ENCODE data around the gene ENPP3. TPM values are rescaled to one million over a fixed set of nuclear protein-coding genes. Genes with fewer than 3 reads are reported as not detected.

Gene ENPP3
- polyA plus RNA-seq, 3 donors = not detected

DNA sequence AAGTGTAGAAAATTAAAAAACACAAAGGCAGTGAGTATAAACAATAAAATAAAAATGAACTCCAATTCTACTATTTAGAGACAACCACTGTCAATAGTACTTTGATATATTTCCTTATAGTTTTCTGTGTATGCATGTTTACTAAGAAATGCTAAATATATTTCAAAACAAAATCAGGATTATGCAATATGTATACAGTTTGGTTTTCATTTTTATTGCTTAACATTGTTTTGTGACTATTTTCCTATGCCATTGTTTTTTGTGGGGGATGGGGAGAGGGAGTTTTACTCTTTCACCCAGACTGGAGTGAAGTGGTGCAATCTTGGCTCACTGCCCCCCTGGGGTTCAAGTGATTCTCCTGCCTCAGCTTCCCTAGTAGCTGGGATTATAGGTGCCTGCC lies 44.5 kb downstream of the ENPP3 start:
- Histone ChIP-seq H3K4me1 (ENCODE audit: control insufficient read depth in 1 of 2, insufficient read depth in 2 of 2, low read length in 2 of 2) (no peaks in the 10 kb centered on the region), H2AFZ (ENCODE audit: insufficient read depth, low read depth, low read length, poor library complexity, severe bottlenecking) (no peak overlapping the region), H3K27ac (ENCODE audit: low read depth in 1 of 2, low read length in 2 of 2) (no peak overlapping the region), H3K9ac (ENCODE audit: insufficient read depth, low read length, poor library complexity, severe bottlenecking) (no peak overlapping the region), H3K4me3 (replicated peaks in 1 of 3; ENCODE audit: low read depth in 2 of 3, low read length in 3 of 3) (no peak overlapping the region), H3K9me3 (replicated peaks in 1 of 2; ENCODE audit: control insufficient read depth in 1 of 2, insufficient read depth in 1 of 2, low read length in 2 of 2) (no peaks in the 10 kb centered on the region), H3K4me2 (replicated peaks; ENCODE audit: extremely low read depth, low read length, poor library complexity, severe bottlenecking) (no peak overlapping the region), H3K27me3 (ENCODE audit: control insufficient read depth in 2 of 2, insufficient read depth in 2 of 2, low read length in 2 of 2) (no peaks in the 10 kb centered on the region), H4K20me1 (ENCODE audit: insufficient read depth, low read length) (no peaks in the 10 kb centered on the region), H3K79me2 (ENCODE audit: insufficient read depth, low read length) (no peaks in the 10 kb centered on the region), H3K36me3 (replicated peaks in 1 of 2; ENCODE audit: control insufficient read depth in 1 of 2, insufficient read depth in 2 of 2, low read length in 2 of 2) (no peaks in the 10 kb centered on the region)
- no peak overlapping the region for H3K27ac Mint-ChIP-seq
- TF ChIP-seq, protein P1, sequence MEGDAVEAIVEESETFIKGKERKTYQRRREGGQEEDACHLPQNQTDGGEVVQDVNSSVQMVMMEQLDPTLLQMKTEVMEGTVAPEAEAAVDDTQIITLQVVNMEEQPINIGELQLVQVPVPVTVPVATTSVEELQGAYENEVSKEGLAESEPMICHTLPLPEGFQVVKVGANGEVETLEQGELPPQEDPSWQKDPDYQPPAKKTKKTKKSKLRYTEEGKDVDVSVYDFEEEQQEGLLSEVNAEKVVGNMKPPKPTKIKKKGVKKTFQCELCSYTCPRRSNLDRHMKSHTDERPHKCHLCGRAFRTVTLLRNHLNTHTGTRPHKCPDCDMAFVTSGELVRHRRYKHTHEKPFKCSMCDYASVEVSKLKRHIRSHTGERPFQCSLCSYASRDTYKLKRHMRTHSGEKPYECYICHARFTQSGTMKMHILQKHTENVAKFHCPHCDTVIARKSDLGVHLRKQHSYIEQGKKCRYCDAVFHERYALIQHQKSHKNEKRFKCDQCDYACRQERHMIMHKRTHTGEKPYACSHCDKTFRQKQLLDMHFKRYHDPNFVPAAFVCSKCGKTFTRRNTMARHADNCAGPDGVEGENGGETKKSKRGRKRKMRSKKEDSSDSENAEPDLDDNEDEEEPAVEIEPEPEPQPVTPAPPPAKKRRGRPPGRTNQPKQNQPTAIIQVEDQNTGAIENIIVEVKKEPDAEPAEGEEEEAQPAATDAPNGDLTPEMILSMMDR (IDR thresholded peaks at IDR 0.05) = no peak
- no peaks in the 10 kb centered on the region for H3K36me3 Mint-ChIP-seq
- H3K4me3 Mint-ChIP-seq = no peak overlapping the region
- H3K9me3 Mint-ChIP-seq = peaks cover 0 to 8% (median 2%) of the 10 kb centered on the region in 7 donors
- intact Hi-C loops (cut with micrococcal nuclease) = no loop called here
- DNase-seq = no peak
- H3K4me1 Mint-ChIP-seq = no peaks in the 10 kb centered on the region
- H3K27me3 Mint-ChIP-seq (ENCODE audit: low read depth in 3 of 3) = peaks cover 0 to 8% (median 4%) of the 10 kb centered on the region in 3 donors

DNA sequence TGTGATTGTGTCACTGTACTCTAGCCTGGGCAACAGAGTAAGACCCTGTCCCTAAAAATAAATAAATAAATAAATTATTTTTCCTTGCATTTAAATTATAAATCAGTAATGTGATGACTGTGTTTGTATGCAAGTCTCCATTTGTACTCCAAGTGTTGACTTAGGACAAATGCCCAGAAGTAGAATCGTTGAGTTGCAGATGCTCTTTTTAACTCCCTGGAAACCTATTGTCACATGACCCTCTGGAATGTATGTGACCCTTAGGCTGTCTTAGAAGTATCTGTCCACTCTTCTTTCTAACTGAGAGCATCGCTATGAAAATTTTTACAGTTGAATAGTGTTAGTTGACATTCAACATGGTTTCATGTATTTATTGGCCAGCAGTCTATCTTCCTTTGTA lies 45.3 kb downstream of the ENPP3 start:
- Histone ChIP-seq H3K27me3 (ENCODE audit: control insufficient read depth in 2 of 2, insufficient read depth in 2 of 2, low read length in 2 of 2) (no peaks in the 10 kb centered on the region), H3K9ac (ENCODE audit: insufficient read depth, low read length, poor library complexity, severe bottlenecking) (no peak overlapping the region), H3K9me3 (replicated peaks in 1 of 2; ENCODE audit: control insufficient read depth in 1 of 2, insufficient read depth in 1 of 2, low read length in 2 of 2) (no peaks in the 10 kb centered on the region), H3K36me3 (replicated peaks in 1 of 2; ENCODE audit: control insufficient read depth in 1 of 2, insufficient read depth in 2 of 2, low read length in 2 of 2) (no peaks in the 10 kb centered on the region), H3K4me3 (replicated peaks in 1 of 3; ENCODE audit: low read depth in 2 of 3, low read length in 3 of 3) (no peak overlapping the region), H2AFZ (ENCODE audit: insufficient read depth, low read depth, low read length, poor library complexity, severe bottlenecking) (no peak overlapping the region), H3K4me1 (ENCODE audit: control insufficient read depth in 1 of 2, insufficient read depth in 2 of 2, low read length in 2 of 2) (no peaks in the 10 kb centered on the region), H3K79me2 (ENCODE audit: insufficient read depth, low read length) (no peaks in the 10 kb centered on the region), H3K4me2 (replicated peaks; ENCODE audit: extremely low read depth, low read length, poor library complexity, severe bottlenecking) (no peak overlapping the region), H3K27ac (ENCODE audit: low read depth in 1 of 2, low read length in 2 of 2) (no peak overlapping the region), H4K20me1 (ENCODE audit: insufficient read depth, low read length) (no peaks in the 10 kb centered on the region)
- Mint-ChIP-seq H3K9me3 (peaks cover 0 to 5% (median 0%) of the 10 kb centered on the region in 7 donors), H3K27ac (no peak overlapping the region), H3K36me3 (no peaks in the 10 kb centered on the region), H3K4me1 (no peaks in the 10 kb centered on the region), H3K27me3 (ENCODE audit: low read depth in 3 of 3) (peaks cover 0 to 7% (median 4%) of the 10 kb centered on the region in 3 donors), H3K4me3 (no peak overlapping the region)
- no peak for DNase-seq
- intact Hi-C loops (cut with micrococcal nuclease) = no loop called here
- TF ChIP-seq, protein P1 (IDR thresholded peaks at IDR 0.05) = no peak
- no CpG with 5 or more reads among the region's 2 CpGs for WGBS (ENCODE audit: insufficient coverage)

All from CD14-positive monocyte (primary cell).